Measurements from ENCODE around the gene ADGRF3. TPM values are rescaled to one million over a fixed set of nuclear protein-coding genes. Genes with fewer than 3 reads are reported as not detected.
A peak's percentile ranks its signal among the peaks of the same experiment; 100 is the strongest.

Gene ADGRF3
- total and polyA plus RNA-seq, 9 of the 15 experiments (the other 6 are each of a cell fraction or from before 2014, with no cell fraction given), result 0.04 to 0.54 (median 0.16) TPM; not detected in 2

- POLR2A ChIA-PET, result interaction anchor here (1.2 kb wide), 1 partner anchor 86 kb away, joined by 3 read pairs; the partner anchor contains the start of genes HADHA and HADHB
- no peaks in the 10 kb centered on the region for H3K36me3 ChIP-seq (ENCODE audit: control insufficient read depth, insufficient read depth, low read length)
- no peak overlapping the region for H3K4me3 ChIP-seq
- no peak overlapping the region for H3K9ac ChIP-seq (ENCODE audit: insufficient read depth in 1 of 2, low read depth in 2 of 2, low read length in 2 of 2)
- intact Hi-C loops (cut with micrococcal nuclease) (loop anchor here (1.0 to 2.0 kb wide), 2 partner anchors 88 to 159 kb away; no protein-coding TSS in a partner anchor), in situ Hi-C loops (cut with MboI) (no loop called here)
- no peak for FAIRE-seq
- peak overlapping the region; percentile 56 for H2AFZ ChIP-seq (ENCODE audit: low read depth, low read length)
- H4K20me1 ChIP-seq (replicated peaks; ENCODE audit: control insufficient read depth, insufficient read depth, low read length), result no peaks in the 10 kb centered on the region
- no peaks in the 10 kb centered on the region for H3K27me3 ChIP-seq (ENCODE audit: control insufficient read depth in 2 of 2, insufficient read depth in 2 of 2, low read length in 2 of 2)
- no peak overlapping the region for H3K27ac ChIP-seq (ENCODE audit: extremely low read depth, low read depth, low read length)
- no peak for ATAC-seq
- no peak for DNase-seq (ENCODE audit: extremely low read depth in 1 of 4, low spot score in 3 of 4)
- H3K4me1 ChIP-seq (replicated peaks in 1 of 2; ENCODE audit: control insufficient read depth in 2 of 2, insufficient read depth in 2 of 2, low read length in 2 of 2), result peaks cover 0 to 6% of the 10 kb centered on the region in 2 experiments; a peak in 2 of 5 replicates
- WGBS (ENCODE audit: insufficient coverage, low coverage, missing lambda C conversion rate), result 45% methylated on average over 3 of the region's 3 CpGs
- H3K79me2 ChIP-seq (ENCODE audit: control insufficient read depth, insufficient read depth, low read length), result no peaks in the 10 kb centered on the region
- H3K9me3 ChIP-seq (replicated peaks; ENCODE audit: control insufficient read depth, insufficient read depth, low read depth, low read length), result no peaks in the 10 kb centered on the region
- no peaks in the 10 kb centered on the region for H3K9me1 ChIP-seq (ENCODE audit: control insufficient read depth, insufficient read depth, low read length)
- H3K4me2 ChIP-seq (ENCODE audit: insufficient read depth, low read length), result no peak overlapping the region
- TF ChIP-seq FOSL1 (tag; conservative IDR thresholded peaks at IDR 0.05), result 0 out of 2 replicates have a peak, but pooled peaks have one; percentile 2
- TF ChIP-seq ZNF146 (CRISPR knock-in tag; IDR thresholded peaks at IDR 0.05; ENCODE audit: unreplicated experiment), result no peak
- CTCF ChIA-PET (ENCODE audit: low intra/inter-chr PET ratio), result interaction anchor here (1.2 to 2.1 kb wide), 2 partner anchors 96 to 139 kb away, joined by 6 to 7 read pairs; no protein-coding TSS in a partner anchor
- BruUV-seq (replicated peaks), result no TSS peak
Measured at GRCh38 chr2:26330604-26331003, 16.0 kb downstream of the ADGRF3 start.

DNA sequence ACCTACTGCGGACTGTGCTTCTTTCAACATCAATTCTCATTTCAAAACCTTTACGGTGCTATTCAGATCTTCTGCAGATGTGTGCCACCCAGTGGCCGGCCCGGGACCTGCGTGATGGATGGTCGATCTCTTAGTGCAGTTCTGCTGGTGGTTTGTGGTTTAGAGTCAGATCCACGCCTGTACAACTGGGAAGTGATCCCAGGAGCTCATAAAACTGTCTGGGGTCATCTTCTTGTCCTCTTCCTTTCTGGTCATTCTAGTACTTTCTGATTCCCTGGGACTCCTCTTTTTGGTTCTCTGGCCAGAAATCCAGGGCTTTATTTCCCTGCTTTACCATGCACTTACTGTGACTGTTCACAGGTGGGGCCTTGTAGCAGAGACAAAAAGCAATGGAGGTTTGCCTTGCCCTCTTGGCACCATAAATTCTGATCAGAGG, 16.5 kb downstream of the ADGRF3 start:
- intact Hi-C loops (cut with micrococcal nuclease) (loop anchor here (1.0 to 2.0 kb wide), 2 partner anchors 87 to 159 kb away; no protein-coding TSS in a partner anchor), in situ Hi-C loops (cut with MboI) (no loop called here)
- no peak overlapping the region for H3K27ac ChIP-seq (ENCODE audit: extremely low read depth, low read depth, low read length)
- peaks cover 0 to 6% of the 10 kb centered on the region in 2 experiments; a peak in 2 of 5 replicates for H3K4me1 ChIP-seq (replicated peaks in 1 of 2; ENCODE audit: control insufficient read depth in 2 of 2, insufficient read depth in 2 of 2, low read length in 2 of 2)
- peak overlapping the region; percentile 56 for H2AFZ ChIP-seq (ENCODE audit: low read depth, low read length)
- H3K9ac ChIP-seq (ENCODE audit: insufficient read depth in 1 of 2, low read depth in 2 of 2, low read length in 2 of 2), result no peak overlapping the region
- ChIA-PET POLR2A (interaction anchor here (1.2 kb wide), 1 partner anchor 86 kb away, joined by 3 read pairs; the partner anchor contains the start of genes HADHA and HADHB), CTCF (ENCODE audit: low intra/inter-chr PET ratio) (interaction anchor here (1.2 to 2.1 kb wide), 2 partner anchors 95 to 139 kb away, joined by 6 to 7 read pairs; no protein-coding TSS in a partner anchor)
- no peaks in the 10 kb centered on the region for H3K79me2 ChIP-seq (ENCODE audit: control insufficient read depth, insufficient read depth, low read length)
- DNase-seq (ENCODE audit: extremely low read depth in 1 of 4, low spot score in 3 of 4) (peak; percentile 73 to 88 (median 78)), ATAC-seq (peak; percentile 99), FAIRE-seq (peak; percentile 95)
- H3K4me3 ChIP-seq, result no peak overlapping the region
- H3K9me1 ChIP-seq (ENCODE audit: control insufficient read depth, insufficient read depth, low read length), result no peaks in the 10 kb centered on the region
- no peak overlapping the region for H3K4me2 ChIP-seq (ENCODE audit: insufficient read depth, low read length)
- H3K36me3 ChIP-seq (ENCODE audit: control insufficient read depth, insufficient read depth, low read length), result no peaks in the 10 kb centered on the region
- H3K9me3 ChIP-seq (replicated peaks; ENCODE audit: control insufficient read depth, insufficient read depth, low read depth, low read length), result no peaks in the 10 kb centered on the region
- H3K27me3 ChIP-seq (ENCODE audit: control insufficient read depth in 2 of 2, insufficient read depth in 2 of 2, low read length in 2 of 2), result no peaks in the 10 kb centered on the region
- no peaks in the 10 kb centered on the region for H4K20me1 ChIP-seq (replicated peaks; ENCODE audit: control insufficient read depth, insufficient read depth, low read length)
- 0% methylated on average over 7 of the region's 7 CpGs for WGBS (ENCODE audit: insufficient coverage, low coverage, missing lambda C conversion rate)
- BruUV-seq (replicated peaks), result no TSS peak
- TF ChIP-seq CBX8 (IDR thresholded peaks at IDR 0.05; ENCODE audit: borderline replicate concordance, extremely low read depth, low read depth, low read length, poor library complexity, severe bottlenecking) (no peak), THAP12 (CRISPR knock-in tag; IDR thresholded peaks at IDR 0.05) (no peak), SMAD4 (CRISPR knock-in tag; conservative IDR thresholded peaks at IDR 0.05) (no peak), PHF8 (IDR thresholded peaks at IDR 0.05; ENCODE audit: borderline replicate concordance, low read length) (no peak), MCM5 (IDR thresholded peaks at IDR 0.05; ENCODE audit: low read depth) (no peak)
- TF ChIP-seq, protein P1, sequence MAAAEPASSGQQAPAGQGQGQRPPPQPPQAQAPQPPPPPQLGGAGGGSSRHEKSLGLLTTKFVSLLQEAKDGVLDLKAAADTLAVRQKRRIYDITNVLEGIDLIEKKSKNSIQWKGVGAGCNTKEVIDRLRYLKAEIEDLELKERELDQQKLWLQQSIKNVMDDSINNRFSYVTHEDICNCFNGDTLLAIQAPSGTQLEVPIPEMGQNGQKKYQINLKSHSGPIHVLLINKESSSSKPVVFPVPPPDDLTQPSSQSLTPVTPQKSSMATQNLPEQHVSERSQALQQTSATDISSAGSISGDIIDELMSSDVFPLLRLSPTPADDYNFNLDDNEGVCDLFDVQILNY (CRISPR knock-in tag; IDR thresholded peaks at IDR 0.05), result no peak
- TF ChIP-seq, protein P2, sequence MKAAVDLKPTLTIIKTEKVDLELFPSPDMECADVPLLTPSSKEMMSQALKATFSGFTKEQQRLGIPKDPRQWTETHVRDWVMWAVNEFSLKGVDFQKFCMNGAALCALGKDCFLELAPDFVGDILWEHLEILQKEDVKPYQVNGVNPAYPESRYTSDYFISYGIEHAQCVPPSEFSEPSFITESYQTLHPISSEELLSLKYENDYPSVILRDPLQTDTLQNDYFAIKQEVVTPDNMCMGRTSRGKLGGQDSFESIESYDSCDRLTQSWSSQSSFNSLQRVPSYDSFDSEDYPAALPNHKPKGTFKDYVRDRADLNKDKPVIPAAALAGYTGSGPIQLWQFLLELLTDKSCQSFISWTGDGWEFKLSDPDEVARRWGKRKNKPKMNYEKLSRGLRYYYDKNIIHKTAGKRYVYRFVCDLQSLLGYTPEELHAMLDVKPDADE (conservative IDR thresholded peaks at IDR 0.05; ENCODE audit: control insufficient read depth, low read depth, low read length), result no peak
